Renal cortex interstitium (tissue), 11 donors: ENCODE results near the gene CCDC146. TPM values are rescaled to one million over a fixed set of nuclear protein-coding genes. Genes with fewer than 3 reads are reported as not detected.

Source experiments
- DNase-seq, 11 donors: peaks; one replicate each; pipeline ENCODE4 v3.0.0-alpha.2; 2013; ENCODE audit warnings: low read depth in 9 of 11, low spot score in 4 of 11; ENCODE audit errors: extremely low read depth in 1 of 11
- polyA plus RNA-seq, 3 donors: library from polyadenylated mRNA; unstranded; fragments of 120-200 nt; gene quantifications; one replicate each; pipeline ENCODE4 v1.2.1, GENCODE V29; 2013; ENCODE audit not compliant: insufficient read length in 3 of 3

Gene CCDC146
- polyA plus RNA-seq, 3 donors: 20.4 to 34.4 (median 24.1) TPM

- no peak for DNase-seq
Observed at GRCh38 chr7:77309714-77310220, 187.4 kb downstream of the CCDC146 start.

- no peak for DNase-seq
Observed at GRCh38 chr7:77310982-77311381, 188.6 kb downstream of the CCDC146 start.

GRCh38 chr7:77313085-77313484 lies 190.7 kb downstream of the CCDC146 start:
- no peak for DNase-seq

- no peak for DNase-seq
Observed at GRCh38 chr7:77313876-77314480, 191.6 kb downstream of the CCDC146 start.

- DNase-seq: no peak
Observed at GRCh38 chr7:77315182-77315591, 192.8 kb downstream of the CCDC146 start.

GRCh38 chr7:77316219-77316978 lies 194.0 kb downstream of the CCDC146 start:
- DNase-seq: no peak

GRCh38 chr7:77318019-77318418 lies 195.6 kb downstream of the CCDC146 start:
- no peak for DNase-seq

GRCh38 chr7:77320137-77320536 lies 197.7 kb downstream of the CCDC146 start:
- DNase-seq: no peak

GRCh38 chr7:77320714-77321113 lies 198.3 kb downstream of the CCDC146 start:
- no peak for DNase-seq

GRCh38 chr7:77321300-77321699 lies 198.9 kb downstream of the CCDC146 start:
- DNase-seq: no peak

- DNase-seq: no peak
Observed at GRCh38 chr7:77326131-77326530, 203.7 kb downstream of the CCDC146 start.

- peak in 1 of 11 donors; percentile 15 for DNase-seq
Observed at GRCh38 chr7:77327067-77327931, 204.9 kb downstream of the CCDC146 start.

- no peak for DNase-seq
Observed at GRCh38 chr7:77327932-77328628, 205.7 kb downstream of the CCDC146 start.

GRCh38 chr7:77328669-77329068 lies 206.3 kb downstream of the CCDC146 start:
- DNase-seq: no peak

- no peak for DNase-seq
Observed at GRCh38 chr7:77329466-77330168, 207.2 kb downstream of the CCDC146 start.

GRCh38 chr7:77330169-77330882 lies 207.9 kb downstream of the CCDC146 start:
- DNase-seq: no peak

- peak; percentile 61 to 87 (median 77) for DNase-seq
Observed at GRCh38 chr7:77331938-77332695, 209.7 kb downstream of the CCDC146 start.
